Effector memory CD8-positive, alpha-beta T cell (primary cell): ENCODE measurements around the gene PRR18.

Experiments used
- ATAC-seq: fragments of 150-1000 bp; cut with Tn5 transposase; replicated peaks from 2 replicates; pipeline ENCODE4 v1.10.0; 2021; ENCODE audit warnings: mild to moderate bottlenecking, moderate library complexity
- DNase-seq, 3 experiments: peaks; one replicate each; pipeline ENCODE4 v3.0.0; 2021
- H3K27ac Mint-ChIP-seq, 2 donors: one replicate each; pipeline ENCODE4 v1.8.0; 2022; ENCODE audit warnings: mild to moderate bottlenecking in 2 of 2, mixed read lengths in 2 of 2, moderate library complexity in 2 of 2
- H3K27me3 Mint-ChIP-seq, 2 donors: one replicate each; pipeline ENCODE4 v1.8.0; 2022; ENCODE audit warnings: mixed read lengths in 2 of 2
- H3K36me3 Mint-ChIP-seq: one replicate; pipeline ENCODE4 v1.8.0; 2022; ENCODE audit warnings: mild to moderate bottlenecking, moderate library complexity, mixed read lengths; ENCODE audit not compliant: insufficient read depth
- H3K4me1 Mint-ChIP-seq, 2 donors: one replicate each; pipeline ENCODE4 v1.8.0; 2022; ENCODE audit warnings: low read depth in 2 of 2, mixed read lengths in 2 of 2
- H3K4me3 Mint-ChIP-seq, 2 donors: one replicate each; pipeline ENCODE4 v1.8.0; 2022; ENCODE audit warnings: mild to moderate bottlenecking in 2 of 2, mixed read lengths in 2 of 2, moderate library complexity in 2 of 2
- H3K9me3 Mint-ChIP-seq, 2 donors: one replicate each; pipeline ENCODE4 v1.8.0; 2022; ENCODE audit warnings: mixed read lengths in 2 of 2

PRR18 gene

DNA sequence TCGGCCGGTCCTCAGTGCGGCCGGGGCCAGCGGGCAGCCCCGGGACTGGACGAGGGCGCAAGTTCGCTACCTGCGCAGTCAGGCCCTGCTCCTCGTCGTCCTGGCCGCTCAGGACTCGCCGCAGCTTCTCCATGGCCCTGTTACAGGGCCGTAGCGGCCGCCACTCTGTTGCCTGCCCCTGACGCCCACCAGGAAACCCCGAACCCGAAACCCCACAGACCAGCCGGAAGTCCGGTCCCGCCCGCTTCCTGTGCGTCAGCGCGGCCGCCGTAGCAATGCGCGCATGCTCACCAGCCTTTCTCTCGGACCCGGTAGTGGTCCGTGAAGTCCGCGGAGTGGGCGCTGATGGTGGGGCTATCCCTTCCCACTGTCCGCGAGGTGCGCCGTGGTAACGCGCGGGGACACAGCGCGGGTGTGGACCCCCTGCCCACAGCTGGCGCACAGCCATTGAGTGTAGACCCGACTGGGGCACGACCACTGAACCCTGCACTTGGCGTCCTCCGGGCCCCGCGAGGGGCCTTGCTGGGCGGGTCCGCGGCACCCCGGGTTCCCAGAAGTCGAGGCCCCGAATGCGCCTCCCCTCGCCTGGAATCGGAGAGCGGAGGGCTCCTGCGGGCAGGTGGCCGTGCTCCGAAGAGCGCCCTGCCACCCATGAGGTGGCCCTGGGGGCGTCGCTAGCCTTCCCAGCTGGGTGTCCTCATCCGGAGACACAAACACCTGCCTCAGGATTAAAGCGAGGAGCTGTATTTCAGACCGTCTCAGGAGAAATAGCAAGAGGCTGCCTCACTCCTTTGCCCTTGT is 34.4 kb upstream of the PRR18 start, which contains the start of gene SFT2D1:
TSS of gene SFT2D1 (minus strand) at position 197 of the 801 bp plus-strand sequence. CDS start at position 133, 64 bp downstream.
- Mint-ChIP-seq H3K4me1 (peaks cover 8 to 10% of the 10 kb centered on the region in 2 donors), H3K27me3 (no peaks in the 10 kb centered on the region), H3K9me3 (no peaks in the 10 kb centered on the region), H3K27ac (peak within 1 kb of the TSS; percentile 87 to 88), H3K4me3 (peak within 1 kb of the TSS in 1 of 2 donors; percentile 83), H3K36me3 (peaks cover 7% of the 10 kb centered on the region)
- peak; percentile 63 to 69 (median 65) for DNase-seq
- ATAC-seq: peak; percentile 75

DNA sequence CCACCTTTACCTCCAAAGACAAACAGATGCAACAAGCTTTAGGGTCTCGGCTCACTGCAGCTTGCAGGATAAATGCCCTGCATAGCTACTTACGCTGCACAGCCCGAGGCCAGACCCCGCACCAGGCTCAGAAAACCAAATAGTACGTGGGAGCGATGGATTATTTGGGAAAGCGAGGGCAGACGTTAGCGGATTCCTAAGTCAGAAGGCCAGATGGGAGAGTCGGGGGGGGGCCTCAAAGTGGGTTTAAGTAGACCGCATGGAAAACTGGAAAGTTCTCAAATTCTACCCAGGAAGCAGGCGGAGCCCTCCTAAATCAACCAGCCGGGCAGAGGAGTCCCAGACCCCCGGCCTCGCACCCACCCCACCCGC is 33.8 kb upstream of the PRR18 start:
- Mint-ChIP-seq H3K36me3 (peaks cover 7% of the 10 kb centered on the region), H3K4me3 (peak overlapping the region in 1 of 2 donors; percentile 83), H3K27me3 (no peaks in the 10 kb centered on the region), H3K4me1 (peaks cover 13 to 14% of the 10 kb centered on the region in 2 donors), H3K9me3 (no peaks in the 10 kb centered on the region), H3K27ac (peak overlapping the region; percentile 87 to 88)
- ATAC-seq (peak; percentile 29), DNase-seq (no peak)

DNA sequence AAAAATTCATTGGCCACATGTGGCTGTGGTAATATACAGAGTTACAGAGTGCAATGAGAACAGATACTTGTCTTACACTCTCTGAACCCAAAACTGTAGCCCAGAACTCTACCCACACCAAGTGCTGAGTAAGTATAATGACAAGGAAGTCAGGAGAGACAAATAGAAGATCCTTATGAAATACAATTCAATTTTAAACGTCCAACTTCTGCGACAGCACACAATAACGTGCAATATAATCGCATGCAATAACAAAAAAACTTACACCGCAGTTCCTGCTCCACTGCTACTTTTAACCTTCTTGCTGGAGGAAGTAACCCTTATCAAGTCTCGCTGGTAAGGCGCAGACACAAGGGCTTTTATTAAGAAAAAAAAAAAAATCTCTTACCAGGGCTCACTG is 33.3 kb upstream of the PRR18 start:
- ATAC-seq (peak; percentile 45), DNase-seq (no peak)
- Mint-ChIP-seq H3K36me3 (peaks cover 11% of the 10 kb centered on the region), H3K27ac (peak overlapping the region; percentile 87 to 88), H3K27me3 (no peaks in the 10 kb centered on the region), H3K4me3 (peak overlapping the region in 1 of 2 donors; percentile 83), H3K4me1 (peaks cover 16 to 17% of the 10 kb centered on the region in 2 donors), H3K9me3 (no peaks in the 10 kb centered on the region)

DNA sequence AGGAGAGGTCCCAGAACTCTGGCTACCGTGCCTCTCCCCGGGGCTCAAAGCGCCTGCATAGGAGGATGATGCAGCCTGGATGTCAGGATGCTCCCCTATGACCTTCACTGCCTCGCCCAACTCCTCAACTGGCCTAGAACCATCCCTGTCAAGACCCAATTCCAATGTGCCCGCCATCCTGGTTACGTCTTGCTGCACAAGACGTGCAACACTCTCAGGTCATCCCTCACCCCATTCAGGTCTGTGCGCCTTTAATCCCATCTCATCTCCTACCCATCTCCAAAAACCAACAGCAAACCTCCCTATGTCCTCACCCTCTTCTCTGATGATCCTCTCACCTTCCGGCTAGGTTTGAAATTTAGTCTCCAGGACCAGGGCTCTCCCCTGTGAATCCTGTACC is 30.7 kb upstream of the PRR18 start:
- Mint-ChIP-seq H3K4me3 (no peak overlapping the region), H3K27ac (no peak overlapping the region), H3K36me3 (peaks cover 17% of the 10 kb centered on the region), H3K27me3 (no peaks in the 10 kb centered on the region), H3K4me1 (peaks cover 33% of the 10 kb centered on the region in 2 donors), H3K9me3 (no peaks in the 10 kb centered on the region)
- DNase-seq: no peak
- ATAC-seq: no peak

DNA sequence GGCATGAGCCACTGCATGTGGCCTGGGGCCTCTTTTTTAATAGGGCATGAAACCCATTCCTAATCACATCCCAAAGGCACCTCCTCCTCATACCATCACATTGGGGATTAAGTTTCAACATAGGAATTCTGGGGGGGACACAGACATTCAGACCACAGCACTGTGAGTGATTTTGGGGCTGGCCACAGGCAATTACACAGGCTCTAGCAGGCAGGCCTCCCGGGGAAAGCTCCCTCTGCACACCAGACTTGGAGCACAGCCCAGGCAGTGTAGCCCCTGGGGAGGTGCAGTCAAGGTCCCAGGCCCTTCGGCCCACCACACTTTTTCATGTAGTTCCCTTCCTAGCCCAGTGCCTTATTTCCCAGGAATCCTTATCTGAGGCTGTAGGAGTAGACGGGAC is 28.7 kb upstream of the PRR18 start:
- H3K9me3 Mint-ChIP-seq: no peaks in the 10 kb centered on the region

DNA sequence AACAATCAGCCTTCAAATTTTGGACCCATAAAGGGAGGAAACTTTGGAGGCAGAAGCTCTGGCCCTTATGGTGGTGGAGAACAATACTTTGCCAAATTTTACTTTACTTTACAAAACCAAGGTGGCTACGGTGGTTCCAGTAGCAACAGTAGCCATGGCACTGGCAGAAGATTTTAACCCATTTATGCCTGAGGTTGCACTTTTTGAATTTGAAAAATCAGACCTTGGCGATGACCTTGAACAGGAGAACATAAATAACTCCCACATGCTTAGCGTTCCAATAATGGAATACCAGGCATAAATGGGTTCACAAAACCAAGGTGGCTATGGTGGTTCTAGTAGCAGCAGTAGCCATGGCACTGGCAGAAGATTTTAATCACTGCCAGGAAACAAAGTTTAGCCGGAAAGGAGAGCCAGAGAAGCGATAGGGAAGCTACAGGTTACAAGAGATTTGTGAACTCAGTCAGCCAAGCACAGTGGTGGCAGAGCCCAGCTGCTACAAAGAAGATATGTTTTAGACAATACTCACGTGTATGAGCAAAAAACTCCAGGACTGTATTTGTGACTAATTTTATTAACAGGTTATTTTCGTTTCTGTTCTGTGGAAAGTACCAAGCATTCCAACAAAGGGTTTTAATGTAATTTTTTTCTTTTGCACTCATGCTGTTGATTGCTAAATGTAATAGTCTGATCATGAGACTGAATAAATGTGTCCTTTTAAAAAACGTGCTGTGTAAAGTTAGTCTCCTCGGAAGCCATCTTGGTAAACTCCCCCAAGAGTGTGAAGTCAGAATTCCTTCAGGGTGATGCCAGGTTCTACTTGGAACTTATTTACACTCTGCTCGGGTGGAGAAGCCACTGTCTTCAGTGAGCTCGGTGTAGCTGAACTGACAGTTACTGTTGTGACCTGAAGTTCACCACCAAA is 27.4 kb upstream of the PRR18 start:
- peak overlapping the region in 1 of 2 donors; percentile 82 for H3K27ac Mint-ChIP-seq
- H3K27me3 Mint-ChIP-seq: no peaks in the 10 kb centered on the region
- H3K4me1 Mint-ChIP-seq: peaks cover 42 to 48% of the 10 kb centered on the region in 2 donors
- H3K36me3 Mint-ChIP-seq: peaks cover 12% of the 10 kb centered on the region
- DNase-seq (no peak), ATAC-seq (no peak)
- H3K4me3 Mint-ChIP-seq: no peak overlapping the region
- no peaks in the 10 kb centered on the region for H3K9me3 Mint-ChIP-seq

More for the DNA sequence above, 28.7 kb upstream of the PRR18 start:
- no peaks in the 10 kb centered on the region for H3K27me3 Mint-ChIP-seq
- ATAC-seq: no peak
- no peak overlapping the region for H3K4me3 Mint-ChIP-seq
- DNase-seq: no peak
- peak overlapping the region in 1 of 2 donors; percentile 30 for H3K27ac Mint-ChIP-seq
- peaks cover 49% of the 10 kb centered on the region in 2 donors for H3K4me1 Mint-ChIP-seq
- peaks cover 15% of the 10 kb centered on the region for H3K36me3 Mint-ChIP-seq

DNA sequence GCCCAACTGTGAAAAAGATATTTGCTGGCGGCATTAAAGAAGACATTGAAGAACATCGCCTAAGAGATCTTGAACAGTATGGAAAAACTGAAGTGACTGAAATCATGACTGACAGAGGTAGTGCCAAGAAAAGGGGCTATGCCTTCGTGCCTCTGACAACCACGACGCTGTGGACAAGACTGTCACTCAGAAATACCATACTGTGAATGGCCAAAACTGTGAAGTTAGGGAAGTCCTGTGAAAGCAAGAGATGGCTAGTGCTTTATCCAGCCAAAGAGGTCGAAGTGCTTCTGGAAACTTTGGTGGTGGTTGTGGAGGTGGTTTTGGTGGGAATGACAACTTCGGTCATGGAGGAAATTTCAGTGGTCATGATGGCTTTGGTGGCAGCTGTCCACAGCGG is 26.7 kb upstream of the PRR18 start:
- Mint-ChIP-seq H3K4me1 (peaks cover 42 to 49% of the 10 kb centered on the region in 2 donors), H3K9me3 (no peaks in the 10 kb centered on the region), H3K27me3 (no peaks in the 10 kb centered on the region), H3K27ac (peak overlapping the region in 1 of 2 donors; percentile 82), H3K36me3 (peaks cover 12% of the 10 kb centered on the region), H3K4me3 (peak overlapping the region; percentile 82 to 85)
- ATAC-seq (no peak), DNase-seq (no peak)

DNA sequence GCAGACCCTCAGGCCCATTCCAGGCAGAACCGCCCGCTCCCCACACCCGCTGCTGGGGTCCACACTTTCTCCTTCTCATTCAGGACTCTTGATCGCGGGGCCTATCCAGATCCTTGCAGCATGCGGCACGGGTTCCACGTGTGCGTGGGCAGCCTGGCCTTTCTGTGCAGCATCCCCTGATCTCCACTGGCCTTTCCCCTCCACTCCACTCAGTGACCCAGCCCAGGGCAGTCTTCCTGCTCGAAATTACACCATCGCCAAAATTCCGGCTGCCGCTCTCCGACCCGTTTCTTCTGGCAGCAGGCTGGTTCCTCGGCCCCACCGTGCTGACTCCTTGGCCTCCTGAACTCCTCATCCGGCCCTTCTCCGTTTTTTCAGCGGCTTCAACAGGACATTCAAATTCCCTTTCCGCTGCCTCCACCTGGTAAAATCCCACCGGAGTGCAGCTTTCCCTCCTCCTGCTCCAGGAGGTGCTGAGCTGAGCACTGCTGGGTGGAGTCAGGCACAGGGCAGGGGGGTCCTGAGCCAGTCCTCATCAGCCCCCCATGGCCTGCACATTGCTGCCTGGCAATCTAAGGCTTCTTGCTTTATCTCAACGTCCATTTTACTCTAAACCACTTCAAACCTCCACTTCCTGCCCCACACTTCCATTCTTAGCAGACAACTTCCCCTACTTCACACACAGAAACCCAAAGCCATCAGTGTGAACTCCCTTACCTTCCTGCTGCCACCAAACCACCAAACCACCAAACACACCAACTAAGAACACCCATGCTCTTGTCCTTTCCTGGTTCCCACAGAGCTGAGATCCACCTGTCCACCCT is 25.2 kb upstream of the PRR18 start:
- Mint-ChIP-seq H3K27ac (peak overlapping the region; percentile 3 to 82), H3K36me3 (peaks cover 19% of the 10 kb centered on the region), H3K9me3 (no peaks in the 10 kb centered on the region), H3K4me1 (peaks cover 46 to 51% of the 10 kb centered on the region in 2 donors), H3K4me3 (peak overlapping the region; percentile 82 to 85), H3K27me3 (no peaks in the 10 kb centered on the region)
- DNase-seq (peak; percentile 29 to 57 (median 37)), ATAC-seq (peak; percentile 98)

DNA sequence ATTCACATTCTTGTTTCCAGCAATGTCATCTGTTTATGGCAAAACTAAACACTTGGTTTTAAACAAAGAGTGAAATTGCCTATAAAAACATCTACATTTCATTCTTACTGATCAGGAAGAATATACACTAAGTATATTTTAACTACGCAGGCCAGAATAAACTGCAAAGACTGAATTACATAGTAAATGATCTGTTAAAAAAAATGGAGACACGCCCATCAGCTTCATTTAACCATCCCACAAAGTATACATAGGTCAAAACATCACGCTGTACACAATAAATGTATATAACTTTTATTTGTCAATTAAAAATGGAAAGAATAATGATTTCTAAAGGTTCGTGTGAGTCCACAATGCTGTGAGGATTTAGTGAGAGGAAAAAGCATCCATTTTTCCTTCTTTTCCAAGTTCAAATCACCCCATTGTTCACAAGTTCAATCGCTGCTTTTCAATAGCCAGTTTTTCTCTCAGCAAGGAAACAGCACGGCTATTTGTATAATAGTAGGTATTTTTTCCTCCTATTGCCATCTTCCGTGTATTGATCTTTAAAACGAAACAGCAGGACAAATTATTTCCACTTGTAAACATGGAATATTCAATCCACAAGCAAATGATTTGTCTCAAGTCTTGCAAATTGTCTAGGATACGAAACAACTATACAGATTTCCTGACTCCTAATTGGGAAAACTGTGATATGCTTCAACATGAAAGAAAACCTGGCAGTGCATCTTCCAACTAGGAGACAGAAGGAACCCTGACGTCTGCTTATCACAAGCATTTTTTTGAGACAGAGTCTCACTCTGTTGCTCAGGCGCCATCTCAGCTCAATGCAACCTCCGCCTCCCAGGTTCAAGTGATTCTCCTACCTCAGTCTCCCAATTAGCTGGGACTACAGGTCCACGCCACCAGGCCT is 23.6 kb upstream of the PRR18 start:
- Mint-ChIP-seq H3K27me3 (no peaks in the 10 kb centered on the region), H3K4me1 (peaks cover 42 to 50% of the 10 kb centered on the region in 2 donors), H3K27ac (no peak overlapping the region), H3K36me3 (peaks cover 28% of the 10 kb centered on the region), H3K9me3 (no peaks in the 10 kb centered on the region), H3K4me3 (peak overlapping the region in 1 of 2 donors; percentile 82)
- DNase-seq: no peak
- no peak for ATAC-seq

DNA sequence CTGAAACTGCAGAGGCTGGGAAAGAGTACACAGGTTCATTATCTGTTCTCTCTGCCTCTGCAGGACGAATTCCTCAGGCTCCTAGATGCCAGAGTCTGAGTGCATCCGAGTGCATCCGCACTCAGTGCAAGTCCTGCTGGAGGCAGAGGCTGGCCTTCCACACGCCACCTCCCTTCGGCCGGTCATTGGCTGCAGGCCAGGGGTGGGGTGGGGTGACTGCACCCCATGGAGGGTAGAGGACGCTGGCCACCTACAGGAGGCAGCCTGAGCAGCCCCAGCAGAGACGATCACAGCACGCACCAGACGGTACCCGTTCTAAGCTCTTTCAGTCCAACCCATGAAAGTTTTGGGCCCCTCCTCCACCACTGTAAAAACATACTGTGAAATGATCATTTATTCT is 22.4 kb upstream of the PRR18 start:
- ATAC-seq (no peak), DNase-seq (no peak)
- Mint-ChIP-seq H3K27ac (no peak overlapping the region), H3K9me3 (no peaks in the 10 kb centered on the region), H3K36me3 (peaks cover 28% of the 10 kb centered on the region), H3K4me3 (no peak overlapping the region), H3K27me3 (no peaks in the 10 kb centered on the region), H3K4me1 (peaks cover 42 to 57% of the 10 kb centered on the region in 2 donors)

DNA sequence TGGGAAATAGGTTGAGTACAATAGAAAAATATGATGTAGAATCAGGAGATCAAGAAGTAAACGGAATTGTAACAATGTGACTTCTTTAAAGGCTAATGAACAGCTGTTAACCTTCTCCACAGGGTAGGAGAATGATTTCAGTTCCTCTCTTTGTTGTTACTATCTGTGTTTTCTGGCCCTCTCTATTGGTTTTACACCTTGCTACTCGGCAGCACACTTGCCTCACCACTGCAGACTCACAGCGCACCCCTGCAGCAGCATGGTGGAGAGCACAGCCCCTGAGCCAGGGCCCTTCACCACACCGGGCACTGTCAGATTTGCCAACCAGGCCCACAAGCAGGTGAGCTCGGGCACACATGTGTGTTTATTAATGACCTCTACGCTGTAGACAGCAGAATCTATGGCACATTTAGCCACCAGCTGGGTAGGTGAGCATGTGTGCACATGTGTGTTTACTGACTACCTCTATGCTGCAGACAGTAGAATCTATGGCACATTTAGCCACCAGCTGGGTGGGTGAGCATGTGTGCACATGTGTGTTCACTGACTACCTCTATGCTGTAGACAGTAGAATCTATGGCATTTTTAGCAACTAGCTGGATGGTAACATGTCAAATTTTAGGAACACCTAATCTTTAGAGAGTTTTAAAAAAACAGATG is 17.3 kb upstream of the PRR18 start:
- Mint-ChIP-seq H3K4me3 (no peak overlapping the region), H3K27ac (no peak overlapping the region), H3K27me3 (no peaks in the 10 kb centered on the region), H3K9me3 (no peaks in the 10 kb centered on the region), H3K36me3 (peaks cover 61% of the 10 kb centered on the region), H3K4me1 (peaks cover 13 to 32% of the 10 kb centered on the region in 2 donors)
- no peak for DNase-seq
- peak; percentile 46 for ATAC-seq

DNA sequence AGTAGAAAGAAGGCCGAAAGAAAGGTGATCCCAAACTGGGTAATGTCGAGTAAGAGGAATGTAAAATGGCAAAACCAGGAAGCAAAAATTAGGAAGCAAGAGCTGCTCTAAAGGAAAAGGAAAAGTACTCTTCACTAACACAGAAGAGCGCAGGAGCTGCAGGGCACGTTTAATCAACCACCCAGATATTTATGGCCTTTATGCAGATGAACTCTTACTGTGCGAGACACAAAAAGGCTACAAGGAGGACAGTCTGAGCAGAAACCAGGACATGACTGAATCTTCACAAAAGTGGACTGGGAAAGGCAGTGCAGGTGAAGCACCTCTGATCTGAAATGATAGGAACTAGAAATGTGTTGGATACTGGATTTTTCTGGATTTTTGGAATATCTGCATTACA is 15.2 kb upstream of the PRR18 start:
- H3K27me3 Mint-ChIP-seq: no peaks in the 10 kb centered on the region
- H3K36me3 Mint-ChIP-seq: peaks cover 72% of the 10 kb centered on the region
- H3K4me3 Mint-ChIP-seq: no peak overlapping the region

More for the DNA sequence above, 15.2 kb upstream of the PRR18 start:
- ATAC-seq: no peak
- Mint-ChIP-seq H3K4me1 (peaks cover 13 to 28% of the 10 kb centered on the region in 2 donors), H3K9me3 (no peaks in the 10 kb centered on the region), H3K27ac (no peak overlapping the region)
- DNase-seq: no peak
